ENCODE results near the gene BOD1L1. TPM values are rescaled to one million over a fixed set of nuclear protein-coding genes. Genes with fewer than 3 reads are reported as not detected.

Gene BOD1L1
- total and polyA plus RNA-seq, 9 donors, result 21.2 to 41.6 (median 38.3) TPM

DNA sequence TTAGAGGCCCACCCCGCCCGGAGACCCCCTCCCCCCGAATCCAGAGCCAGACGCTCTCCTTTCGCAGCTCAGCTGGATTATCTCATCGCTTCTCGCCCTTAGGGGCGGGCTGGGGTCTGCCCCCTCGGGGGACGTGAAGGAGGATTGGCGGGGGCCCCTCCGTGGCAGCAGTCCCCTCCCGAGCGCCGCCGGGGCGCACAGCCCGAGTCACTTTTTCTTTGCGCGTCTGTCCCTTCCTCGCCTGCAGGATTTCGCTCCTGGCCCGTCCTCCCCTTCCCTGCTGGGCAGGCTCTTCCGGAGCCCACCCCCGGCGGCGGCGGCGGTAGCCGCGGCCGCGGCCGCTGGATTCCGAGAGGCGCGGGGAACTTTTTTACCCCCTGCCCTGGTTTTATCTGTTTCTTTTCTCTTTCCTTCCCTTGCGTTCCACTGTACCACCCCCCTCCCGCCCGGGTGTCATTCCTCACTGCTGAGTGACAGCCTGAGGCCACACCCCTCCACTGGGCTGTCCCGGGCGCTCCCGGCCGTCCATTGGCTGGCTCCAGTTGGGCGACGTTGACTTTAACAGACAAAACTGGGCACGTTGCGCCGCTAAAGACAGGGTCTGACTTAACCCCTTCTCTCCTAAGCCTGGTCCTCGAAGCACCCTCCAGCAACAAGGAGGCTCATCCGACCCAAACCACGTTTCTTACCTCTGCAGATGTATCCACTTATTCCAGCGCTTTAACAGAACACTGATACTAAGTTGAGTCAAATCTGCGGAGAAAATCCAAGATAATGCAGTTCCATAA is 82.7 kb downstream of the BOD1L1 start:
- Histone ChIP-seq H3K27me3 (peaks cover 16% of the 10 kb centered on the region), H3K27ac (no peak overlapping the region), H3K36me3 (no peaks in the 10 kb centered on the region), H3K4me3 (peak overlapping the region; percentile 42), H3K9me3 (no peaks in the 10 kb centered on the region), H3K4me1 (ENCODE audit: insufficient read depth) (peaks cover 13% of the 10 kb centered on the region)
- TF ChIP-seq POLR2A (IDR thresholded peaks at IDR 0.05) (no peak), EP300 (IDR thresholded peaks at IDR 0.05) (no peak)
- TF ChIP-seq, protein P1, sequence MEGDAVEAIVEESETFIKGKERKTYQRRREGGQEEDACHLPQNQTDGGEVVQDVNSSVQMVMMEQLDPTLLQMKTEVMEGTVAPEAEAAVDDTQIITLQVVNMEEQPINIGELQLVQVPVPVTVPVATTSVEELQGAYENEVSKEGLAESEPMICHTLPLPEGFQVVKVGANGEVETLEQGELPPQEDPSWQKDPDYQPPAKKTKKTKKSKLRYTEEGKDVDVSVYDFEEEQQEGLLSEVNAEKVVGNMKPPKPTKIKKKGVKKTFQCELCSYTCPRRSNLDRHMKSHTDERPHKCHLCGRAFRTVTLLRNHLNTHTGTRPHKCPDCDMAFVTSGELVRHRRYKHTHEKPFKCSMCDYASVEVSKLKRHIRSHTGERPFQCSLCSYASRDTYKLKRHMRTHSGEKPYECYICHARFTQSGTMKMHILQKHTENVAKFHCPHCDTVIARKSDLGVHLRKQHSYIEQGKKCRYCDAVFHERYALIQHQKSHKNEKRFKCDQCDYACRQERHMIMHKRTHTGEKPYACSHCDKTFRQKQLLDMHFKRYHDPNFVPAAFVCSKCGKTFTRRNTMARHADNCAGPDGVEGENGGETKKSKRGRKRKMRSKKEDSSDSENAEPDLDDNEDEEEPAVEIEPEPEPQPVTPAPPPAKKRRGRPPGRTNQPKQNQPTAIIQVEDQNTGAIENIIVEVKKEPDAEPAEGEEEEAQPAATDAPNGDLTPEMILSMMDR (IDR thresholded peaks at IDR 0.05), result no peak
- intact Hi-C loops (cut with DNase I), result loop anchor here in 2 of 4 donors (5.0 to 10.0 kb wide), 2 partner anchors 690 to 692 kb away; no protein-coding TSS in a partner anchor
- WGBS, 3 donors, result 1 to 2% (median 2%) methylated on average over 53 to 54 of the region's 54 CpGs
- DNase-seq, result peak in 3 of 5 donors; percentile 45 to 55 (median 49)

DNA sequence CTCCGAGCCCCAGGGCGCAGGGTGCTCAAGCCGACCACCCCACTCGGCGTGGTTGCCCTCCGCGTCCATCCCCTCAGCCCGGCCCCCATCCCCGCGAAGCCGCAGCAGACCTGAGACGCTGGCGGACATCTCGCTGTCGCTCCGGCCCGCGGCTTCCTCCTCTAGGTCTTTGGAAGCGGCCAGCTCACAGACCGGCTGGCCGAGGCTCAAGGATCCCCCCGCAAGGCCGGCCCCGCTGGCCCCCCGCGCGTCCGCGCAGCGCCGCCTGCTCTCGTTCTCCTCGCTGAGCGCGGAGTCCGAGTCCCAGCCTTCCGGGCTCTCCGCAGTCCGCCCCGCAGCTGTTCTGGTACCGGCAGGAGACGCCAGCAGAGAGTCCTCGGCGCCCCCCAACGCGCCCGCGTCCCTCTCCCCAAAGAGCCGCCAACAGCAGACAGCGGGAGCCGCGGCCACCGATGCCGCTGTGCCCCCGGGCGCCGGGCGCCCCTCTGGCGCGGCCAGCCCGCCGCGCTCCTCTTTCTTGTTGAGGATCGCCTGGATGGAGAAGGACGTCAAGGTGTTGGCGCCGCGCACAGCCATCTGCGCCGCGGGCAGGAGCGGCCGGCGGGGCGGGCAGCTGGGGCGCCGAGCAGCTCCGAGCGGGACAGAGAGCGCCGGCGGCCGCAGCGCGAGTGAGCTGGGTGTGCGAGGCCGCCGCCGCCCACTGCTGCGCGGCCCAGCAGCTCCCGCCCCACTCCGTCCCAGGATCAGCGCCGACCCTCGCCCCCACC is 83.5 kb downstream of the BOD1L1 start, which contains the start of gene NKX3-2:
Gene NKX3-2 (minus strand): TSS at position 670 of the 767 bp plus-strand sequence. CDS start 94 bp downstream, at position 576.
- H3K27me3 ChIP-seq, result peaks cover 16% of the 10 kb centered on the region
- no peaks in the 10 kb centered on the region for H3K9me3 ChIP-seq
- no peak within 1 kb of the TSS for H3K27ac ChIP-seq
- H3K36me3 ChIP-seq, result no peaks in the 10 kb centered on the region
- TF ChIP-seq, protein P1 (IDR thresholded peaks at IDR 0.05), result no peak
- no peak for TF ChIP-seq EP300 (IDR thresholded peaks at IDR 0.05)
- no peak for TF ChIP-seq POLR2A (IDR thresholded peaks at IDR 0.05)
- no peak for DNase-seq
- H3K4me3 ChIP-seq, result peak within 1 kb of the TSS; percentile 42
- H3K4me1 ChIP-seq (ENCODE audit: insufficient read depth), result peaks cover 13% of the 10 kb centered on the region
- intact Hi-C loops (cut with DNase I), result loop anchor here in 1 of 4 donors (10.0 kb wide), 1 partner anchor 689 kb away; no protein-coding TSS in a partner anchor
- 1 to 5% (median 1%) methylated on average over 23 to 96 of the region's 96 CpGs for WGBS, 3 donors

DNA sequence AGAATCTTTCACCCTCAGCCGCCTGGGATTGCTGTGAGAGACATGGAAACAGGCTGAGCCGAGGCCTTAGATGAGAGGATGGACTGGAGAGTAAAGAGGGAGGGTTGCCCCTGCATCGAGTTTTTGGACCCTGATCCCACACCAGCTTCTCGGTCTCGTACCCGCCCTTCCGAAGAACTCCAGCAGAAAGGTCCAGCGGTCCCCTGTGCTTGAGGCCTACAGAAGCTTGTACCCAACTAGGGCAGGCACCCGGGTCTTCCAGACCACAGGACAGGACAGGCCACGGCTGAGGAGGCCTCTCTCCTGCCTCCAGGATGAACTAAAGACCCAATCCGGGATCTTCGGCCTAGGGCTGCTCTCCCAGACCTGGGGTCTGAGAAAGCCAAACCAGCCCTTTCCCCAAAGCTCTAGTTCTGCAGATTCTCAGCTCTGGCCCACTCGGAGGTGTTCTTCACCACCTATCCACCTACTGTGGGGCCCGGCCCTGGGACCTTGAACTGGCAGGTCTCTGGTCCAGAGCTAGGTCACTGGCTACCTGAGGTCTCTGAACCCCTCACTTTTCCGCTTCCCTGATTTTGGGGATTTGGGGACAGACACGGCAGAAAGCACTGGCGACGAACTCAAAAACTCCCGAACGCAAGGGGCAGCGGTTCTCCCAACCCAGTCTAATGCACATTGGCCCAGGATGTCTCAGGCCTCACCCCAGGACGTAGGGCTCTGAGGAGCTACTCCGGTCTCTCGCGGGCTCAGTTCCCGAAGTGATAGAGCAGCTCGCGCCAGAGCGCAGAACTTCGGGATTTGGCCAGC is 84.3 kb downstream of the BOD1L1 start:
- no peak overlapping the region for H3K27ac ChIP-seq

More for the DNA sequence above, 84.3 kb downstream of the BOD1L1 start:
- H3K36me3 ChIP-seq, result no peaks in the 10 kb centered on the region
- H3K27me3 ChIP-seq, result peaks cover 16% of the 10 kb centered on the region
- H3K4me1 ChIP-seq (ENCODE audit: insufficient read depth), result peaks cover 13% of the 10 kb centered on the region
- TF ChIP-seq, protein P1 (IDR thresholded peaks at IDR 0.05), result no peak
- TF ChIP-seq EP300 (IDR thresholded peaks at IDR 0.05) (no peak), POLR2A (IDR thresholded peaks at IDR 0.05) (no peak)
- intact Hi-C loops (cut with DNase I), result loop anchor here in 1 of 4 donors (10.0 kb wide), 1 partner anchor 688 kb away; no protein-coding TSS in a partner anchor
- peak overlapping the region; percentile 42 for H3K4me3 ChIP-seq
- no peaks in the 10 kb centered on the region for H3K9me3 ChIP-seq
- DNase-seq, result no peak
- WGBS, 3 donors, result 47 to 52% (median 50%) methylated on average over 29 to 30 of the region's 30 CpGs

Data from ovary (tissue), 9 donors.